SK-MEL-5 (cell line): ENCODE data around the gene TDRD9. TPM values are rescaled to one million over a fixed set of nuclear protein-coding genes. Genes with fewer than 3 reads are reported as not detected.

Experiments used
- DNase-seq: peaks from one replicate; pipeline ENCODE4 v3.0.0-alpha.2; 2016; ENCODE audit warnings: low read depth, low spot score
- in situ Hi-C: cut with HindIII; loops from 2 replicates; pipeline ENCODE4 v1.10.0; 2016; ENCODE audit warnings: low sequenced_read_pairs, high pct_unique_total_duplicates, low pct_unique_long_range_greater_than_20kb
- total RNA-seq: library from RNA; depleted of rRNA; stranded (reverse); fragments of >200 nt; shearing (Covaris generic); gene quantifications from 2 replicates; pipeline ENCODE4 v1.2.3, GENCODE V29; 2014

Gene TDRD9
- total RNA-seq, 1 experiment from 2014 or later, result not detected

GRCh38 chr14:103889313-103890051 lies 38.8 kb upstream of the TDRD9 start:
- in situ Hi-C loops, result no loop called here
- no peak for DNase-seq

GRCh38 chr14:103890052-103890371 lies 38.2 kb upstream of the TDRD9 start:
- no peak for DNase-seq
- in situ Hi-C loops, result no loop called here

DNA sequence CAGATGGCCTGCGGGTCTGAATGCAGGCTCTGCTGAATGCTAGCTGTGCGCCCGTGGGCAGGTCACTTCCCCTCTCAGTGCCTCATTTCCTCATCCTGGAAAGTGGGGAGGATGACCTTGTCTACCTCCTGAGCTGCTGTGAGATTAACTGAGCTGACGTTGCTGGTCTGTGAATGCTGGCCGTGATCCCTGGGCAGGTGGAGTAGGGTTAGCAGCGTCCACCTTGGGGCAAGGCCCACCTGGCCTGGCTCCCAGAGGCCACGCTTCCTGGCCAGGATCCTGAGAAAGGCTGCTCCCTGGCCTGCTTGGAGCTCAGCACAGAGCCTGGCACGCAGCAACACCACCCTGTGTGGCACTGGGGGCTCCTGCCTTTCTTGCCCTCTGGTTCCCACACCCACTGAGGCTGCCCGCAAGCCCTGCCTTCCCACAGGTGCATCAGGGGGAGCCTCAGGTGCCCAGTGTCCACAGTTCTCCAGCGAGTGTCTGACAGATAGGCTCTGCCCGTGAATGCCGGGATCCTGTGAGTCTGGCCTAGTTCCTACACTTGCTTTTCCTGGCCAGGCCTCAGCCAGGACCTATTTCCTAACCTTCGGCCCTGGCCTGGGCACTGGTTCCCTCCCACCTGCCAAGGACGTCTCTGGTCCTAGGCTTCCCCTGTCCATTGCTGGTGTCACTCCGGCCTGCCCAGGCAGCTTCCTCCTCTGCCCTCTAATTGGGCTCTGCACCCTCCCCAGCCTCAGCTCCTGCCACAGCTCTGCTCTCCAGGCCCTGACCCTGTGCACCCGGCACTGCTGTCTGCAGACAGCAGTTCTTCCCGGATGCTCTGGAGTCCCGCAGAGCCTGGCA lies 37.2 kb upstream of the TDRD9 start:
- DNase-seq, result no peak

GRCh38 chr14:103891667-103892215 lies 36.5 kb upstream of the TDRD9 start:
- in situ Hi-C loops, result no loop called here
- no peak for DNase-seq

More for the DNA sequence above, 37.2 kb upstream of the TDRD9 start:
- in situ Hi-C loops, result no loop called here

GRCh38 chr14:103892247-103892646 lies 36.0 kb upstream of the TDRD9 start:
- in situ Hi-C loops, result no loop called here
- DNase-seq, result no peak

- DNase-seq, result no peak
- in situ Hi-C loops, result no loop called here
Measured at GRCh38 chr14:103894034-103894722, 34.1 kb upstream of the TDRD9 start.

GRCh38 chr14:103894723-103895059 lies 33.6 kb upstream of the TDRD9 start:
- DNase-seq, result no peak
- in situ Hi-C loops, result no loop called here

DNA sequence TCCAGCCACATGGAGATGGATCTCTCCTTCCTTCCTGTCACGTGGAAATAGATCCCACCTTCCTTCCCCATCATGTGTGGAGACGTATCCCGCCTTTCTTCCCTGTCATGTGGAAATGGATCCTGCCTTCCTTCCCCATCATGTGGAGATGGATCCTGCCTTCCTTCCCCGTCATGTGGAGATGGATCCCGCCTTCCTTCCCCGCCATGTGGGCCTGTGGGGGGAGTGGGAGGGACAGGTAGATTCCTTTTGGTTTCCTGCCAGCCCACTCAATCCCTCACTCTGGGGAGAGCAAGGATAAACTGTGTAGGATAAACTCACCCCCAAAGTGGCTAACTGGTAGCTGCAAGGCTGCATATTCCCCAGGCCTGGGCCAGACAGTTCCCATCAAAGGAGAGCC lies 31.7 kb upstream of the TDRD9 start:
- in situ Hi-C loops, result no loop called here
- DNase-seq, result no peak

- in situ Hi-C loops, result no loop called here
- no peak for DNase-seq
Measured at GRCh38 chr14:103897075-103897947, 30.9 kb upstream of the TDRD9 start.

DNA sequence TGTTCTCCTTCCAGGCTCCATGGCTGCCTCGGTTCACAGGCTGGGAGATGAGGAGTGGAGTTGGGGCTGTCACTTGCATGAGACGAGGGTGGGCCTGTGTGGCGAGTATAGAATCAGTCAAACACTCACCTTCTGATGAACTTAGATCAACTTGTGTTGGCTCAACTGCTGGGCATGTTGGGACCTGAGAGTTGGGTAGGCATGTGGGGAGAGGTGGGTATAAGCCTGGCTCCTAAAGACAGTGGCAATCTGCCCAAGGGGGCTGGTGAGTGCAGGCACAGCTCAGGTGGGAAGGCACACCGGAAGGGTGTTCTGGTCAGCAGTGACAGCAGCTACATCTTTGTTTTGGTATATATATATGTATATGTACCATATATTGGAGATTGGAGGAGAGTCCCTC lies 30.1 kb upstream of the TDRD9 start:
- no peak for DNase-seq
- in situ Hi-C loops, result no loop called here

- no peak for DNase-seq
- in situ Hi-C loops, result no loop called here
Measured at GRCh38 chr14:103898711-103899110, 29.5 kb upstream of the TDRD9 start.

DNA sequence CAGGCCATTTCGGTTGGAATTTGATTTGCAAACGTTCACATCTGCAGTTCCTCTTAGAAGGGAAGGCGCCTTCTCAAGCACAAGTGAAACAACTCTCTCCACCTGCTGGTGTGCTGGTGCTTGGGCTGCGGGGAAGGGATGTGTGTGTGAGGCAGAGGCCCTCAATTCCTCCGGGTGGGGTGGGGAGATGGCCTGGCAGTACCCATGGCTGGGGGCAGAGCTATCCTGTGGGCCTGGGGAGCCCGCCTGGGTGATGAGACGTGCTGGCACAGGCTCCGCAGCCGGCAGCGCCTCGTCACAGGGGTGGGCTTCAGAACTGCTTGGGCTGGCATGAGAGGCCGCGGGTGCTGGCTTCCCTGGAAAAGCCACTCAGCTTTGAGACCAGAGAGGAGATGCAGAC lies 28.9 kb upstream of the TDRD9 start:
- no peak for DNase-seq
- in situ Hi-C loops, result no loop called here

DNA sequence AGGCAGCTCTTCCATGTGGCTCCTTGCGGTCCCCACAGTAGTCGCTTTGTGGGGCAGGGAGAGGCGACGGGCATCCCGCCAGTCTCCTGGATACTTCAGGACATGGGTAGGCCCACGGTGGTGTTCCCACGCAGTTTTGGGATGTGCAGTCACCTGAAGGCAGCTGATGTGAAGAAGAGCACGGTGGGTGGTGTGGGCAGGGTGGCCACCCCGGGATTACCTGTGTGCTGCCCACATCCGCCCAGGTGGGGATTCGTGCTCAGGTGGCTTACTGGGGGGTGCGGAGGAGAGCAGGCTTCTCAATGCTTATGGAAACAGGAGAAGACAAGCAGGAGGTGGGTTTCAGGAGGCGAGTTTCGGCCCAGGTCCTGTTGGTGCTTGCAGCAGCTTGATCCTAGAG lies 28.4 kb upstream of the TDRD9 start:
- no peak for DNase-seq
- in situ Hi-C loops, result no loop called here

DNA sequence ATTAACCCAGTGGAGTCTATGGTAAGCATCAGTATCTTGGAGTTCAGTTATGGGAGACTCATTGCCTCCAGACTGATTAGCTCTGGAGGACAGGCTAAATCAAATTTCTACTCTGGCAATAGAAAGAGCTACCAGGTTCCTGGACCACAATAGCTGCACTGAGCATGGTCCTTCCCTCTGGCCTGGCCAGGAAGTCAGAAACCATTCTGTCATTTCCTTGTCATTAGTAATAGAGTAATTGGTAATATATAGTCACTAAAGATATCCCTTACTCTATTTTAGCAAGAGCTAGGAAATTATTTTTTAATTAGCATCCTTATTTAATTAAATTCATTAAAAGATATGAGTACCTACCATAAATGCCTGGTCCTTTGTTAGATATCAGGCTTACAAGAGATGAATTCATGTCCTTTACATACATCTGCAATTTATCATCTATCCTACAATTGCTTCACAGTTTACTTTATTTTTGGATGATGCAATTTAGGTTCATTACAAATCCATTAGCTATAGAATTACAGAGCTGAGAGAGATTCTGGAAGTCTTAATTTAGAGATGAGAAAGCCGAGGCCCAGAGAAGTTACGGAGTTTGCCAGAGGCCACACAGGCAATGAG lies 23.7 kb upstream of the TDRD9 start:
- DNase-seq, result no peak
- in situ Hi-C loops, result no loop called here

DNA sequence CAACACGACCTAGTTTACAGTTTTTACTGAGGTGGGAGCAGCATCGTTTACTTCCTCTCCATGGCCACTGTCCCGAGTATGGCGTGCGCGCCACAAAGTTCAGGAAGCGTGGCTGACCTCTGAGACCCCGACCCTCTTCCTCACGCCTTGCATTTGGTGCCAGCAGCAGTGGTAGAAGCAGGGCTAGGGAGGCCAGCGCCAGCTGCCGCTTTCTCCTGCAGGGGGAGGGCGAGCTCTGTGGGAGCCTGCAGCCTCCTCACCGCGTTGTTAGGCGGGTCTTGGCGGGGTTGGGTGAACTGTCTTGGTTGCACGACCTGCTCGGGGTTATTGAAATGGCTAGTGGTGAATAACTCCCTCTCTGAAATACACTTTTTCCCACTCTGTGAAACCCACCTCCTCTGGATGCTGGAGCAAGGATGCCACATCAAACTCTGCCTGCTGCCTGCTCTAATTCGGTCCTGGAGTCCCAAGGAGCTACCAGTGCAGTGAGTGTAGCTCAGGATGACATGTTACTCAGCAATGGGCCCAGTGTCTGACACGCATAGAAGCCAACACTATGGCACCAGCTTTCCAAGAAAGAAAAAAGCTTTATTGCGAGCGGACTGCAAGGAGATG lies 22.3 kb upstream of the TDRD9 start:
- in situ Hi-C loops, result no loop called here
- peak; percentile 46 for DNase-seq

DNA sequence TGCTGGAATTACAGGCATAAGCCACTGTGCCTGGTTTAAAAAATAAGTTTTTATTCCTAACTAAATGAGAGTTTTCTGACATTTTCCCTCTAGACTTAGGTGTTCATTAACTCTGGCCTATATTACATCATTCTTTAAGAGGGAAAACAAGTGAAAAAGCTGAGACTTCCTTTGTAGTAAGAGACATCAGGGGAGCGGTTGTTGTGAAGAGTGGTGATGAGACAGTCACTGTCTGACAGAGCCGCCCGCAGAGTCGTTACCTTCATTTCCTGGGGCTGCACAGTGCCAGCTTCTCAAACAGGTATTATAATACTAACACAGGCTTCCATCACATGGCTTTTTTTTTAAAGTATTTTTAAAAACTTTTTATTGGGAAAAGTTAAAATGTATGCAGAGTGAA lies 19.7 kb upstream of the TDRD9 start:
- in situ Hi-C loops, result no loop called here
- DNase-seq, result no peak
